GM18519 (cell line): ENCODE measurements around the gene HOXD11.

ENCODE experiments used
- ATAC-seq: cut with Tn5 transposase; IDR thresholded peaks from one replicate; pipeline ENCODE4 v1.9.1; 2021; ENCODE audit warnings: mild to moderate bottlenecking, moderate library complexity; ENCODE audit not compliant: unreplicated experiment, low FRiP score

The HOXD11 gene

GRCh38 chr2:176117823-176118371 lies 10.8 kb downstream of the HOXD11 start:
- ATAC-seq: no peak

GRCh38 chr2:176118601-176119339 lies 11.7 kb downstream of the HOXD11 start:
- ATAC-seq: no peak

DNA sequence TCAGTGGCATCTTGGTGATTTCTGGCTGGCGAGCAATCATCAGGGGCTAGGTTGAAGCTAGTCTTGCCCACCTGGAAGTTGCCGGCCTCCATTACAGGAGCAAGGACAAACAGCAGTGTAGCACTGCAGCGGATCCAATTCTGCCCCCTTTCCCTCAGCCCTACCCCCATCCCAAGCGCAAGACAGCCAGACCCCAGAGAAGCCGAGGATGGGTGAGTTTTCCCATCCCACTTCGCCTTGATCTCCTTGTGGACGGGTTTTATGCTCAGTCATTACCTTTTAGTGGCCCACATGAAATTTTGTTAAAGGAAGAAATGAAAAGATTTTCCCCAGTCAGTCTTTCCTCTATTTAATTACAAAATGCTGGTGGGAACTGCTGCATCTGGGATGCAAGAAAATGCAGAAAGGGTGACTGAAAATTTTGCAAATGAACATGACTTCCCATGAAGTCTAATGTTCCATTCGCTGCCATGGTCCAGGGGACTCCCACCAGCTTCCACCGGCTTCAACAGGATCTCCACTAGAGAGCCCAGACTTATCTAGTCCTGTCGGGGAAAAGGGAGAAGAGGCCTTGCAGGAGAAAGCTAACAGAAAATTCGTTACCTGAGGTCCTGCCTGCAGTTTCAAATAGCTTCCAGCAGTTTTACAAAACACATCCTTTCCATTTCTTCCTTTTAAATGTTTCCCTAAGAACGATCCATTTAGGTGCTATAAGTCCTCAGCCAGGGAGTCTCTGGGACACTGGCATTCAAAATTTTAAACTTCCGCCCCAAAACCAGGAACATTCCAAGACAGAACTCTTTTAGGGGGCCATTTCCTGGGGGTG lies 13.5 kb downstream of the HOXD11 start:
- ATAC-seq: no peak

DNA sequence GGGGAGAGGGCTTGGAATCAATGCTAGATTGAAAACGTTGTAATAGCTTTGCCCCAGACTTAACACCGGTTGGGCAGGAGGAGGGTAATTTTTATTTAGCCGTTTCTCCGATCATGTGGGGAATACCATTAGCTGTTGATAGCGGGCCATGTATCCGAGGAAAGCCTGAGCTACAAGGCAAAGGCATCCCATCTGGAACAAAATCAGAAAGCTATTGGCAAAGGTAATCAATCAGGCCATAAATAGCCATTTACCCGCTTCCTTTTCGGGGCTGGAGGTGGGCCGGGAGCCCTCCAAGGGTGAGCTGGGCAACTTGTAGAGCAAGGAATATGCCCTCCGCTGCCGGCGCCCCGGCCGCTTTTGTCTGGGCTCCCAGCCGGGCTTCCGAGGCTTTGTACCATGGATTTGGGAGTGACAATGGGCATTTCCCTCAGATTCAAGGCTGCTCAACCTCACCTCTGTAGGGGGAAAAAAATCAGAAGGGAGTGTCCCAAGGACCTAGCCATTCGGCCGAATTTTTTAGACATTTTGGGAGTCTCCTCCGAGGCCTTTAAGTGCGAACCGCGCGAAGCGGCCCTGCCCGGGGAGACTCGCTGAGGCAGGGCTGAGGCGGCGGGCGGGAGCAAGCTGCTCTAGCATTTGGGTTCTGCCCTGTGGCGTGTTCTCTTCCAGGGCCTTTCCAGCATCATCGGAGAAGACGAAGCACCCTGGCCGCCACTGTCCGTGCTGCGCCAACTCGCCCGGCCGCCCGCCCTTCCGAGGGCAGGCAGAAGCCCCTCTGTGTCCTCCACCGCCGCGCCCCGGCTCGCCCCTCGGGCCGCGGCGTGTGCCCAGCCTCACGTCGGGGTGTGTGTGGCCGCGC lies 14.3 kb downstream of the HOXD11 start:
- ATAC-seq: no peak

DNA sequence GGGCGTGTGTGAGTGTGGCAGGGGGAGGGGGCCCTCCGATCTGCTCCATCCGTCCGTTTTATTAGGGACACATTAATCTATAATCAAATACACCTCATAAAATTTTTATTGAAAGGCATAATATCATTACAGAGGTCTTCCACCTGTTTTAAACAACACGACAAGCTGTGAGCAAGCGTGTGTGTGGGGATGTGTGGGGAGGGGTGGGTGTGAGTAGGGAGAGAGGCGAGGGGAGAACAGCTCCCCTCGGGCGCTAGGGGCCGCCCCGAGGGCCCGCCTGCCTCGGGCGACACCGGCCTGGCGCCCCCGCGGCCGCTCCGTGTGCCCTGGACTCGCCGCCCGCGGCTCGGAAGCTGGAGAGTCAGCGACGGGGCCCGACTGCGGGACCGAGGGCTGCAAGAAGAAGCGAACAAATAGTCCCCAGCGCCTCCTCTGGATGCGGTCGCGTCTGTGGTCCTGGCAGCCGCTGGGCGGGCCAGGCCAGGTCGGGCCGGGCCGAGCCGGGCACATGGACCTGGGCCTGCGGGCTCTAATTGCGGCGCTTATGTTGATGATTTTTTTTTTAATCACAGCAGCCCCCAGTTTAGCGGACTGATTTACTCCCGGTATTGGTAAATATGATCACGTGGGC lies 15.1 kb downstream of the HOXD11 start:
- ATAC-seq: no peak

GRCh38 chr2:176122683-176123410 lies 15.8 kb downstream of the HOXD11 start, which contains the start of gene HOXD9:
Gene HOXD9, plus strand, starts transcription at chr2:176122719. Its CDS starts 50 bp downstream, at chr2:176122769.
- ATAC-seq: no peak

GRCh38 chr2:176123411-176124109 lies 16.5 kb downstream of the HOXD11 start:
- no peak for ATAC-seq

GRCh38 chr2:176124110-176124946 lies 17.2 kb downstream of the HOXD11 start:
- ATAC-seq: no peak

- ATAC-seq: no peak
Observed at GRCh38 chr2:176124947-176125771, 18.1 kb downstream of the HOXD11 start.

DNA sequence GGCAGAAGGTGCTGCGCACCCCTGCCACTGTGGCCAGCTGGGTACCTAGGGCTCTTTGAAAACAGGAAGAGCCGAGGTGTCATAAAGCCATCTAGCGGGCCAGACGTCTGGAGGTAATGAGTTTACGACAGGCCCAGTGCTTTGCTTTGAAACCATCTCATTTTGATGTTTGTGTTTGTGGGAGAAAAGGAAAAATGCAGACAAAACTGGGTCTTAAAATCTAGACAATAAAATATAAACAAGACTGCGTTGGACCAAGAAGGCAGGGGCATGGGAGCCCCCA lies 18.6 kb downstream of the HOXD11 start:
- no peak for ATAC-seq

- no peak for ATAC-seq
Observed at GRCh38 chr2:176126929-176127773, 20.1 kb downstream of the HOXD11 start.

- no peak for ATAC-seq
Observed at GRCh38 chr2:176127774-176128072, 20.6 kb downstream of the HOXD11 start.

DNA sequence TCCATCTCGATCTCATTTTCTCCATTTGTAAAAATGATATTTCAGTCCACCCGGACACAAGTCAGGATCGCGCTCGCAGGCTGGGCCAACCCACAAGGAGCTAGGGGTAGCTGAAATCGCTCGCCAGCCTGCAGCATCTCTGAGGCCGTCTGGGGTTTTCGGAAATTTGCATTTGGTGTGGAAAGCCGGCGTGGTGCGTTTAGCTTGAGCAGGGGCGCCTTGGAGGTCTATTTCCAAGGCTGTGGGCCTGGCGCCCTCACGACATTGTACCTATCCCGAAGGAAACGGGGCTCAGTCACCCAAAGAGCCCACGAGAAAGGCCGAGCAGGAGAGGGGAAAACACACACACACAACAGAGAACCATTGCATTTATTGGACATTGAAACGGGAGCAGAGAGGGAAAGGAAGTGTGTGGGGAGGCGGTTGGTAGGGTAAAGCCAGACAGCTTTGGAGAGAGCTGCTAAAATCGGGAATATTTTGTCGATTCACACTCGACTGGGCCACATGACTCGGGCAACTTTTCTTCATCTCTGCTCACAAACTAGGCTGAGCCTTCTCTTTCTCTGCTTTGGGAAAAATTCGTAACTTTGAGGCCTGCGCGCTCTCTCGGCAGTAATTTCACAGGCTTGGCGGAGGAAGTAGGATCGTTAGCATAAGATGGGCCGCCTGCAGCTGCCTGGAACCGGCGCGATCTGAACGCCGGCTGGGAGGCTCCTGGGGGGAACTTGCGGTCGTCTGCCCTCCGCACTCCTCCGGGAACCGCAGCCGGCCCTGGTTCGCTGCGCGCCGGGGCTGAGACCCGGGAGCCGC lies 21.3 kb downstream of the HOXD11 start:
- ATAC-seq: no peak

DNA sequence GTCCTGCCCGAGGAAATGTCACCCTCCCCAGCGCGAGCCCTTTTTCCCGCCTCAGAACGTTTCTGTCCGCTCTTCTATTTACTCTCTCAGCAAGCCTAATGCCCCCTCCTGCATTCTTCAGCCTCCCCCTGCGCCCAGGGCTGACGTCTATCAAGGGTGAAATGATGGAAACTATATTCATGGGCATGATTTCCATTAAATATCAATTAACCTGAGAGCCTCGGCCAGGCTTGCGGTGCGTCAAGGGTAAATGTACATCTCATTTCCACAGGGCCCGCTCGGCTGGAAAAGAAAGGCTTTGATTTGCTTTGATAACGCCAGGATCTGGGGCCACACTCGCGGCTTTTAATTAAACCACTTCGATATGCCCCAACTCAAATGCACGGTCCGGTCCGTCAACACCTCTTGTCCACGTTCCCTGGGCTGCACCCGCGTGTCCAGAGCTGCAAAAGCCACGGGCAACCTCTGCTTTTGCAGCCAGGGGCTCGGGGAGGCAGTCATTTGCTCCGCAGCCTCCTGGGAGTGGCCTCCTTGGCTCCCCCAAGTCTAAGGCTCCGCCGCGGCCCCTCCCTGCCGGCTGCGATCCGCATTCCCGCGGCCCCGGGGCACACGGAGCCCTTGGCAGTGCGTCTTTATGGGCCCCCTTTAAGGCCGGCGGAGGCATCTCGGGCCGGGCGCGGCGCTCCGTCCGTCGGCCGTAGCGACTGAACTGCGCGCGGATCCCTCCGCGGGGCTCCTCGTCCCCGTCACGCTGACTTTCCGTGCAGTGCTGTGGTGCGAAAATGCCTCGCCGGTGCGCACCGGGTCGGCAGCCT lies 22.1 kb downstream of the HOXD11 start, which contains the start of gene HOXD8:
Gene HOXD8 (plus strand): TSS at position 724 of the 815 bp plus-strand sequence. CDS start 662 bp downstream, outside the sequence.
- no peak for ATAC-seq

DNA sequence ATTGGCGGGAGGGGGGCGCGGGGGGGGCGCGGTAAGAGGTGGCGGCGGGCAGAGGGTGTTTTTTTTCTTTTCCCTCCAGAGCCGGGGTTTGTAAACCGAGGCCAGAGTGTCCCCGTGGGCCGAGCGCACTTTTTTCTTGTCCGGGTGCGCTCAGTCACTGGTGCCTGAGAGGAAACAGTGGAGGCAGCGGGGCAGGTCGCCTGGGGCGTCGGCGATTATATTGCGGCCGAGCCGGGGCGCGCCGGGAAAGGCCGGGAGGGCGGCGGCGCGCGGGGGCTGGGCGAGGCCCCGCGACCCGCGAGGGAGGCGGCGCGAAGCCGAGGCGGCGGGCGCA lies 22.7 kb downstream of the HOXD11 start:
- ATAC-seq: no peak
